GM12864 (cell line): Measurements from ENCODE around the gene ITSN1.

Experiments
- DNase-seq: peaks from one replicate; pipeline ENCODE4 v3.0.0-alpha.2; 2011; ENCODE audit warnings: low read depth
- H3K4me3 ChIP-seq: 2 replicates; pipeline ENCODE4 v1.5.1; 2011; ENCODE audit warnings: mild to moderate bottlenecking, low read depth, low read length, control low read depth
- CTCF ChIP-seq: IDR thresholded peaks from 2 replicates; pipeline ENCODE4 v1.5.1; 2011; ENCODE audit warnings: low read depth, mild to moderate bottlenecking, moderate library complexity, low read length, control low read depth, inconsistent platforms; ENCODE audit errors: missing control alignments

Gene ITSN1

GRCh38 chr21:33754481-33754880 lies 112.2 kb downstream of the ITSN1 start:
- TF ChIP-seq CTCF: no peak
- no peak for DNase-seq

GRCh38 chr21:33755354-33755753 lies 113.1 kb downstream of the ITSN1 start:
- no peak for DNase-seq
- TF ChIP-seq CTCF: no peak
- no peak overlapping the region for H3K4me3 ChIP-seq

More at GRCh38 chr21:33754481-33754880, 112.2 kb downstream of the ITSN1 start:
- H3K4me3 ChIP-seq: no peak overlapping the region

- no peak overlapping the region for H3K4me3 ChIP-seq
- no peak for TF ChIP-seq CTCF
- no peak for DNase-seq
These were observed 118.5 kb downstream of the ITSN1 start for GRCh38 chr21:33760641-33761440.

- TF ChIP-seq CTCF: no peak
- no peak overlapping the region for H3K4me3 ChIP-seq
- DNase-seq: no peak
These were observed 119.2 kb downstream of the ITSN1 start for GRCh38 chr21:33761441-33762036.

- no peak for DNase-seq
- TF ChIP-seq CTCF: no peak
These were observed 120.7 kb downstream of the ITSN1 start for GRCh38 chr21:33762803-33763581.

GRCh38 chr21:33763582-33763899 lies 121.2 kb downstream of the ITSN1 start:
- no peak for TF ChIP-seq CTCF
- no peak for DNase-seq
- H3K4me3 ChIP-seq: no peak overlapping the region

More at GRCh38 chr21:33762803-33763581, 120.7 kb downstream of the ITSN1 start:
- H3K4me3 ChIP-seq: no peak overlapping the region
